Calu3 (cell line): ENCODE results near the gene RAB14. TPM values are rescaled to one million over a fixed set of nuclear protein-coding genes. Genes with fewer than 3 reads are reported as not detected.

ENCODE experiments used
- Bru-seq: library from RNA; stranded (reverse); fragments of 400-500 nt; gene quantifications from one replicate; lab custom pipeline; 2021; lab: Mats Ljungman, UMichigan
- BruChase-seq, 2 experiments: library from RNA; stranded (reverse); fragments of 400-500 nt; gene quantifications; one replicate each; lab custom pipeline; 2021; lab: Mats Ljungman, UMichigan
- BruUV-seq: library from RNA; stranded (reverse); fragments of 400-500 nt; replicated peaks from 2 replicates; lab custom pipeline; 2021; lab: Mats Ljungman, UMichigan
- CTCF ChIA-PET: fragments of 300-600 bp; sonication (Branson Sonifier 250); formaldehyde crosslinking; loops from one replicate; lab custom pipeline; 2022; ENCODE audit warnings: antibody characterized with exemption; lab: Charles Lee
- DNase-seq: peaks from one replicate; pipeline ENCODE4 v3.0.0; 2022
- H3K27ac Mint-ChIP-seq: one replicate; pipeline ENCODE4 v1.8.0; 2022; ENCODE audit warnings: mixed read lengths; ENCODE audit not compliant: unreplicated experiment
- H3K27me3 Mint-ChIP-seq: one replicate; pipeline ENCODE4 v1.8.0; 2022; ENCODE audit warnings: mixed read lengths; ENCODE audit not compliant: unreplicated experiment
- H3K36me3 Mint-ChIP-seq: one replicate; pipeline ENCODE4 v1.8.0; 2022; ENCODE audit warnings: mild to moderate bottlenecking, moderate library complexity, mixed read lengths; ENCODE audit not compliant: insufficient read depth, unreplicated experiment
- H3K4me1 Mint-ChIP-seq: one replicate; pipeline ENCODE4 v1.8.0; 2022; ENCODE audit warnings: mild to moderate bottlenecking, low read depth, mixed read lengths; ENCODE audit not compliant: unreplicated experiment
- H3K4me3 Mint-ChIP-seq: one replicate; pipeline ENCODE4 v1.8.0; 2022; ENCODE audit warnings: mild to moderate bottlenecking, low read depth, moderate library complexity, mixed read lengths; ENCODE audit not compliant: unreplicated experiment
- H3K9me3 Mint-ChIP-seq: one replicate; pipeline ENCODE4 v1.8.0; 2022; ENCODE audit warnings: low read depth, mixed read lengths; ENCODE audit not compliant: unreplicated experiment
- intact Hi-C: fragments of 100-400 bp; cut with micrococcal nuclease; formaldehyde crosslinking; loops from one replicate; pipeline ENCODE4 v1.10.0; 2022; ENCODE audit not compliant: unreplicated experiment
- long read RNA-seq: library from polyadenylated mRNA; stranded (forward); transcript quantifications from one replicate; pipeline ENCODE4 v2.0.0, GENCODE V29; 2022
- total RNA-seq: library from RNA; stranded (reverse); gene quantifications from 2 replicates; pipeline ENCODE4 v1.2.3, GENCODE V29; 2022
- TF ChIP-seq, protein P1 (sequence below): fragments of 200-600 bp; IDR thresholded peaks from one replicate; pipeline ENCODE4 v1.8.0; 2022; ENCODE audit warnings: antibody characterized with exemption; ENCODE audit not compliant: unreplicated experiment

RAB14 gene
- 42.5 and 44.2 TPM in 2 replicates for total RNA-seq
- percentile 90 among the genes with signal in this experiment for Bru-seq, nascent RNA
- BruChase-seq, experiment 1, labeled RNA remaining after a 6-hour chase: percentile 95 among the genes with signal in this experiment
- percentile 91 among the genes with signal in this experiment for BruChase-seq, experiment 2, labeled RNA remaining after a 2-hour chase
- long read RNA-seq, full-length matches to known transcripts: 96 of 113 reads
- long read RNA-seq, partial matches to known transcripts: 2 of 113 reads
- long read RNA-seq, other reads (novel, unspliced or antisense): 15 of 113 reads

DNA sequence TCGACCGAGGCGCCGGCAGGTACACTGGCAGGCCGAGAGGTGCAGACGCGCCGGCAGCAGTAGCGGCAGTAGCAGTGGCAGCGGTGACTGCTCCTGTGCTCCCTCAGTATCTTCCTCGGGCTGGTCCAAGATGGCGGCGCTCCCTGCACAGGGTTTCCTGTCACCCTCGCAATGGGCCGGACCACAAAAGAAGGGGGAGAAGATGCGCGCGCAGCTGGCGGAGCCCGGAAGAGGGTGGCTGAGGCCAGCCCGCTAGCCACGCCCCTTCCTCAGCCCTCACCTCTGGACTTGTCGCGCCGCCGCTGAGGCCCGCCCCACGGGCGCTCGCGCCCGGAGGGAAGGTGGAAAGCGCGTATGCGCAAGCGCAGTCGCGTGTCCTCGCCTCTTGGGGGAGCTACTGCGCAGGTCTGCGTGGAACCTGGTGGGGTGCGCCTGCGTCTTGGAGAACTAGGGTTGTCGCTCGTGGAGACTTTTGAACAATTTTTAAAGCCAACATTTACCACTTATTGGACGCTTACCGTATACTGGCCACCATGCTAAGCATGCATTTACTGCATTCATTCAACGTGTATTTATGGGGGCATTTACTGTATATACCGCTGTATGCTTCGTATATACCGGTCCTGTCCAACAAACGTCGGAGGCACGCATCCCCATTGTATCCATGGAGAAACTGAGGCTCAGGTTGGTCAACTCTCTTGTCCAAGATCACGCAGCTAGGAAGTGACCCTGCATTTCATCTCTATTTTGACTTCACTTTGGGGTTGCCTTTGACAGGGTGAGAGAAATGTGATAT lies at the start of gene RAB14:
RAB14 (minus strand) TSS at position 132 of the 796 bp plus-strand sequence. CDS start 8,457 bp downstream, outside the sequence.
- Mint-ChIP-seq H3K9me3 (no peaks in the 10 kb centered on the region), H3K4me1 (peaks cover 7% of the 10 kb centered on the region), H3K27me3 (no peaks in the 10 kb centered on the region), H3K36me3 (peaks cover 26% of the 10 kb centered on the region), H3K4me3 (peak within 1 kb of the TSS; percentile 82), H3K27ac (peak within 1 kb of the TSS; percentile 52)
- intact Hi-C loops: no loop called here
- no TSS peak for BruUV-seq
- CTCF ChIA-PET: no interaction called here
- peak; percentile 97 for DNase-seq
- TF ChIP-seq, protein P1, sequence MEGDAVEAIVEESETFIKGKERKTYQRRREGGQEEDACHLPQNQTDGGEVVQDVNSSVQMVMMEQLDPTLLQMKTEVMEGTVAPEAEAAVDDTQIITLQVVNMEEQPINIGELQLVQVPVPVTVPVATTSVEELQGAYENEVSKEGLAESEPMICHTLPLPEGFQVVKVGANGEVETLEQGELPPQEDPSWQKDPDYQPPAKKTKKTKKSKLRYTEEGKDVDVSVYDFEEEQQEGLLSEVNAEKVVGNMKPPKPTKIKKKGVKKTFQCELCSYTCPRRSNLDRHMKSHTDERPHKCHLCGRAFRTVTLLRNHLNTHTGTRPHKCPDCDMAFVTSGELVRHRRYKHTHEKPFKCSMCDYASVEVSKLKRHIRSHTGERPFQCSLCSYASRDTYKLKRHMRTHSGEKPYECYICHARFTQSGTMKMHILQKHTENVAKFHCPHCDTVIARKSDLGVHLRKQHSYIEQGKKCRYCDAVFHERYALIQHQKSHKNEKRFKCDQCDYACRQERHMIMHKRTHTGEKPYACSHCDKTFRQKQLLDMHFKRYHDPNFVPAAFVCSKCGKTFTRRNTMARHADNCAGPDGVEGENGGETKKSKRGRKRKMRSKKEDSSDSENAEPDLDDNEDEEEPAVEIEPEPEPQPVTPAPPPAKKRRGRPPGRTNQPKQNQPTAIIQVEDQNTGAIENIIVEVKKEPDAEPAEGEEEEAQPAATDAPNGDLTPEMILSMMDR: peak; percentile 19

DNA sequence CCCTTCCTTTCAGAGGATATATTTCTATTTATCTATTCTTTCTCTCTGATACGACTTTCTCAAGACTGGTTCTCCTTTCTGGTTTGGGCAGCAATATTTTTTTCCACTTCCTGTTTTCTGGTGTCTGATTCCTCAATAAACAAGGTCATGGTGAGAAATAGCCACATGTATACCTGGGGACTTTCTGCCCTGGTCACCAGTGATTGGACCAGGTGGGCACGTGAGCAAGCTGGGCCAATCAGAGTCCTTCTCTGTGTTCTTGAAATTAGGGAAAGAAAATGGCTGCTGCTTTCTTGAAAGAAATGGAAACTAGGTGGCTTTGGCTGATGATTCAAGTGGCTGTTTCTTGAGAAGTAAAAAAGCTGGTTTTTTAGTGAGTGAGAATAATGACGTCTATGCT lies 47.9 kb upstream of the RAB14 start:
- intact Hi-C loops: no loop called here
- no TSS peak for BruUV-seq

DNA sequence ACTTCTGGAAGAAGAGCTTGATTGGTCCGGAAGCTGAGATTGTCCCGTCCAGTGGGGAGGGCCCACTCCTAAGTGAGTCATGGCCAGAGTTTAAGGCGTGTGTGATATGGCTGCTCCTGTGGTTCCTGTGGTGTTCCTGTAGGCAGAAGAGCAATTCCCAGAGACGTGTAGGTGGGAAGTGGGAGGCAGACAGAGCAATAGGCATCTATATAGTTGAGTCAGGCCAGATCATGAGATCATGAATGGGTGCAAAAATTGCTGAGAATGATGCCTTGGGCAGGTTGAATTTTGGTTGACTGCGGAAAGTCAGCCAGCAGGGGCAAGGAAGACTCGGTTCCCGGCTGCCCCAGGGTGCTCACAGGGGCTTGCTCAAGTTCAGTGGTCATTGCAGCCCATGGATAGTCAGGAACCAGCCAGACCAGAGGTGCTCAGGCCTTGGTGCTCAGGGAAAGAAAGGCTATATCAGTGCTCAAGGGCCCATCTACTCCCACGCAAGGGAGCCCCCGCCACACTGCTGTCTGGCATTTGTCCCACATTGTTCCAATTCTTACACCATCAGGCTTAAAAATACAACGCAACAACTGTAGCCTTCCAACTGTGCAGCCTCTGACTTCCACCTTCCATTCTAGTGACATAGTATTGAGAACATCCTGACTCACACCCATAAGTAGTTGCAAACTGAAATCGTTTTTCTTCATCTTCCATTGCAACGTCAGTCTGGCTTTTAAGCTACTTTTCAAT lies 45.3 kb upstream of the RAB14 start:
- Mint-ChIP-seq H3K9me3 (no peaks in the 10 kb centered on the region), H3K4me3 (no peak overlapping the region), H3K4me1 (no peaks in the 10 kb centered on the region), H3K27ac (no peak overlapping the region), H3K36me3 (no peaks in the 10 kb centered on the region), H3K27me3 (no peaks in the 10 kb centered on the region)
- DNase-seq: no peak
- CTCF ChIA-PET: interaction anchor here (0.6 to 1.2 kb wide), 2 partner anchors 11 to 395 kb away, joined by 3 read pairs; no protein-coding TSS in a partner anchor
- no TSS peak for BruUV-seq
- intact Hi-C loops: no loop called here
- TF ChIP-seq, protein P1: no peak

More for the DNA sequence above, 47.9 kb upstream of the RAB14 start:
- H3K9me3 Mint-ChIP-seq: no peaks in the 10 kb centered on the region
- no peaks in the 10 kb centered on the region for H3K36me3 Mint-ChIP-seq
- TF ChIP-seq, protein P1: no peak
- no peak overlapping the region for H3K27ac Mint-ChIP-seq
- H3K4me1 Mint-ChIP-seq: no peaks in the 10 kb centered on the region
- no peaks in the 10 kb centered on the region for H3K27me3 Mint-ChIP-seq
- CTCF ChIA-PET: no interaction called here
- DNase-seq: no peak
- no peak overlapping the region for H3K4me3 Mint-ChIP-seq

DNA sequence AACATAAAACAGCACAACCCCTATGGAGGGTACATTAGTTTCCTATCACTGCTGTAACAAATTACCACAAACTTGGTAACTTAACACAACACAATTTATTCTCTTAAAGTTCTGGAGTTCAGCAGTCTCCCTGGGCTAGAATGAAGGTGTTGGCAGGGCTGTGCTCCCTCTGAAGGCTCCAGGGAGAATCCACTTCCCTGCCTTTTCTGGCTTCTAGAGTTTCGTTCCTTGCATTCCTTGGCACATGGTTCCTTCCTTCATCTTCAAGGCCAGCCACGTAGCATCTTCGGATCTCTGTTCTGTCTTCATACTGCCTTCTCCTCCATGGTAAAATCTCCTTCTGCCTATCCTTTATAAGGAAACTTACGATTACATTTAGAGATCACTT lies 41.3 kb upstream of the RAB14 start:
- no peaks in the 10 kb centered on the region for H3K27me3 Mint-ChIP-seq
- H3K4me1 Mint-ChIP-seq: no peaks in the 10 kb centered on the region
- intact Hi-C loops: no loop called here
- H3K36me3 Mint-ChIP-seq: no peaks in the 10 kb centered on the region
- CTCF ChIA-PET: no interaction called here
- H3K9me3 Mint-ChIP-seq: no peaks in the 10 kb centered on the region
- H3K4me3 Mint-ChIP-seq: no peak overlapping the region
- DNase-seq: no peak
- no TSS peak for BruUV-seq
- TF ChIP-seq, protein P1: no peak
- H3K27ac Mint-ChIP-seq: no peak overlapping the region
